Spleen (tissue), 11 donors: ENCODE results near the gene CLDN20. TPM values are rescaled to one million over a fixed set of nuclear protein-coding genes. Genes with fewer than 3 reads are reported as not detected.
A peak's percentile ranks its signal among the peaks of the same experiment; 100 is the strongest.
"Not testable (repeated sequence)": the region's sequence is repeated elsewhere in the genome, so short reads cannot be mapped to it uniquely, and the experiment has no call there.

Experiments
- DNase-seq: peaks from one replicate; pipeline ENCODE4 v3.0.0-alpha.2; 2020
- H3K27ac ChIP-seq, 8 donors: fragments of 200-600 bp; sonication (generic) in 7 of 8; 1 replicate in 4 of 8; 2 replicates in 4 of 8; pipeline versions ENCODE4 v1.5.0 to v1.8.0; 2016 to 2021; ENCODE audit warnings: inconsistent platforms in 4 of 8, mild to moderate bottlenecking in 4 of 8, moderate library complexity in 1 of 8
- H3K27me3 ChIP-seq, 7 donors: fragments of 200-600 bp; sonication (generic) in 6 of 7; replicated peaks in 1 of 7; 1 replicate in 4 of 7; 2 replicates in 3 of 7; pipeline versions ENCODE4 v1.5.0 to v1.8.0; 2016 to 2021; ENCODE audit warnings: inconsistent platforms in 3 of 7, mild to moderate bottlenecking in 1 of 7
- H3K36me3 ChIP-seq, 6 donors: fragments of 200-600 bp; sonication (generic) in 5 of 6; 1 replicate in 4 of 6; 2 replicates in 2 of 6; pipeline versions ENCODE4 v1.5.0 to v1.8.0; 2016 to 2021; ENCODE audit warnings: inconsistent platforms in 2 of 6
- H3K4me1 ChIP-seq, 6 donors: fragments of 200-600 bp; sonication (generic) in 5 of 6; 1 replicate in 3 of 6; 2 replicates in 3 of 6; pipeline versions ENCODE4 v1.5.0 to v1.8.0; 2016 to 2021; ENCODE audit warnings: inconsistent platforms in 3 of 6
- H3K4me3 ChIP-seq, 8 donors: fragments of 200-600 bp; sonication (generic) in 7 of 8; 1 replicate in 4 of 8; 2 replicates in 4 of 8; pipeline versions ENCODE4 v1.5.0 to v1.8.0; 2016 to 2021; ENCODE audit warnings: inconsistent platforms in 4 of 8, mild to moderate bottlenecking in 4 of 8, moderate library complexity in 2 of 8
- H3K9me3 ChIP-seq, 8 donors: fragments of 200-600 bp; sonication (generic) in 7 of 8; 1 replicate in 4 of 8; 2 replicates in 4 of 8; pipeline versions ENCODE4 v1.5.0 to v1.8.0; 2016 to 2021; ENCODE audit warnings: inconsistent platforms in 4 of 8
- POLR2A ChIP-seq, 3 donors: fragments of 450-650 bp; IDR thresholded peaks; one replicate each; pipeline ENCODE4 v1.5.1; 2017; ENCODE audit warnings: antibody characterized with exemption in 3 of 3, mild to moderate bottlenecking in 1 of 3
- POLR2AphosphoS5 ChIP-seq, 3 donors: sonication (generic); formaldehyde crosslinking; IDR thresholded peaks; one replicate each; pipeline ENCODE4 v1.5.1; 2017; ENCODE audit warnings: antibody characterized with exemption in 3 of 3
- WGBS, 5 donors: extraction: QIAGEN DNeasy Blood & Tissue Kit in 3 of 5; methylation state at CpG; one replicate each; pipeline versions ENCODE4 v1.1.5 to v1.1.7; 2013 to 2018; 5-methylcytosine and 5-hydroxymethylcytosine counted together
- intact Hi-C: fragments of 100-400 bp; cut with DNase I; formaldehyde crosslinking; loops from one replicate; pipeline ENCODE4 v1.15.0; 2023; ENCODE audit warnings: low total_unique reads
- polyA plus RNA-seq, 3 donors: library from polyadenylated mRNA; stranded (reverse); fragments of 200-250 nt; gene quantifications; one replicate each; pipeline ENCODE4 v1.2.1, GENCODE V29; 2013
- total RNA-seq, 7 donors: library from RNA; depleted of rRNA in 3 of 7; stranded (reverse); fragments of >200 nt in 3 of 7; fragmentation: NEBNext Ultra II Directional in 4 of 7; extraction: Animal tissue kit (Norgen Biotek cat#: 25700) in 4 of 7; gene quantifications; one replicate each; pipeline versions ENCODE4 v1.1.0 to v1.2.1, GENCODE V29; 2016 to 2021
- TF ChIP-seq, protein P1 (sequence below), 11 experiments: fragments of 200-600 bp in 7 of 11; fragments of 450-650 bp in 4 of 11; sonication (generic) in 4 of 11; IDR thresholded peaks in 8 of 11; conservative IDR thresholded peaks in 3 of 11; 1 replicate in 7 of 11; 2 replicates in 4 of 11; pipeline versions ENCODE4 v1.4.0 to v1.8.0; 2016 to 2021; ENCODE audit warnings: antibody characterized with exemption in 11 of 11, inconsistent platforms in 4 of 11, mild to moderate bottlenecking in 1 of 11
- donor health status: healthy with polysubstance abuse.
- donor health status: DM: no; HTN: no; CAD: no; lungs with moderate emphysema.
- donor health status: DM: no; HTN: no; CAD: no.
- donor health status: Bipolar disorder and iron deficiency.
- donor health status: healthy.
- donor health status: DM: no; HTN: no; CAD: no.
- donor health status: DM: yes; HTN: yes; CAD: no.

CLDN20 gene
- total and polyA plus RNA-seq, 10 donors: not detected

- DNase-seq, H3K4me3 ChIP-seq, H3K4me1 ChIP-seq, intact Hi-C loops, H3K27ac ChIP-seq, H3K9me3 ChIP-seq, H3K27me3 ChIP-seq: not testable (repeated sequence)
- TF ChIP-seq, protein P1, sequence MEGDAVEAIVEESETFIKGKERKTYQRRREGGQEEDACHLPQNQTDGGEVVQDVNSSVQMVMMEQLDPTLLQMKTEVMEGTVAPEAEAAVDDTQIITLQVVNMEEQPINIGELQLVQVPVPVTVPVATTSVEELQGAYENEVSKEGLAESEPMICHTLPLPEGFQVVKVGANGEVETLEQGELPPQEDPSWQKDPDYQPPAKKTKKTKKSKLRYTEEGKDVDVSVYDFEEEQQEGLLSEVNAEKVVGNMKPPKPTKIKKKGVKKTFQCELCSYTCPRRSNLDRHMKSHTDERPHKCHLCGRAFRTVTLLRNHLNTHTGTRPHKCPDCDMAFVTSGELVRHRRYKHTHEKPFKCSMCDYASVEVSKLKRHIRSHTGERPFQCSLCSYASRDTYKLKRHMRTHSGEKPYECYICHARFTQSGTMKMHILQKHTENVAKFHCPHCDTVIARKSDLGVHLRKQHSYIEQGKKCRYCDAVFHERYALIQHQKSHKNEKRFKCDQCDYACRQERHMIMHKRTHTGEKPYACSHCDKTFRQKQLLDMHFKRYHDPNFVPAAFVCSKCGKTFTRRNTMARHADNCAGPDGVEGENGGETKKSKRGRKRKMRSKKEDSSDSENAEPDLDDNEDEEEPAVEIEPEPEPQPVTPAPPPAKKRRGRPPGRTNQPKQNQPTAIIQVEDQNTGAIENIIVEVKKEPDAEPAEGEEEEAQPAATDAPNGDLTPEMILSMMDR (IDR thresholded peaks at IDR 0.05 in 8 of 11, conservative IDR thresholded peaks at IDR 0.05 in 3 of 11): peak in 6 of 11 experiments; percentile 15 to 43 (median 26)
- peaks cover 0 to 72% (median 14%) of the 10 kb centered on the region in 6 donors for H3K36me3 ChIP-seq
- 72 to 88% (median 79%) methylated on average over 3 to 5 of the region's 5 CpGs for WGBS, 5 donors
These were observed 4.5 kb downstream of the CLDN20 start for GRCh38 chr6:155268088-155268867.

- 67 to 96% (median 79%) methylated on average over 3 of the region's 3 CpGs for WGBS, 5 donors
- H3K36me3 ChIP-seq: peaks cover 0 to 73% (median 13%) of the 10 kb centered on the region in 6 donors
- no peak for DNase-seq
- no peak overlapping the region for H3K27ac ChIP-seq
- no peaks in the 10 kb centered on the region for H3K9me3 ChIP-seq
- no peaks in the 10 kb centered on the region for H3K27me3 ChIP-seq
- H3K4me1 ChIP-seq: peaks cover 0 to 7% (median 2%) of the 10 kb centered on the region in 6 donors
- intact Hi-C loops: no loop called here
- no peak overlapping the region for H3K4me3 ChIP-seq
- no peak for TF ChIP-seq POLR2A (IDR thresholded peaks at IDR 0.05)
- TF ChIP-seq, protein P1 (IDR thresholded peaks at IDR 0.05 in 8 of 11, conservative IDR thresholded peaks at IDR 0.05 in 3 of 11): no peak
- no peak for TF ChIP-seq POLR2AphosphoS5 (IDR thresholded peaks at IDR 0.05)
These were observed 6.0 kb downstream of the CLDN20 start for GRCh38 chr6:155269765-155270164.

DNA sequence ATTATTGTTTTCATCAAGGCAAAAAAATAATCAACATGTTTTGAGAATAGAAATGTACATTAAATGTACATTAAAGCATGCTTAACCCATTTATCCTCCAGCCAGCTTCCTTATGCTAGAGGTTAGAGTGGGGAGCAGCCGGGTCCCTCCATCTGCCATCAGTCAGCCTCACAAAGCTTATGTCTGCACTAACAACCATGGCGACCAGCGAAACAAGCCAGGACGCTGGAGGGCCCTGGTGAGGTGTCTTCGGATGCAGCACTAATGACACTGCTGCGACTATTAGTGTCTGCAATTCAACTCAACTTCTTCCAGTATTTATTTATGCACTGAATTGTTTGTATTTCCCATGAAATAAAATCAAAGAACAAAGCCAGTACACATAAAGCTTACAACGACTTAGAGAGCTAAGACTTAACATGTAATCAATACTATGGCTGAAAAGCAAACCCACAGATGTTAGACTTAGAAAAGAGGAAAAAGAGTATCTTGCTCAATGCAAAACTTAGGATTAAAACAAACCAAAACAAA lies 6.8 kb downstream of the CLDN20 start:
- DNase-seq: no peak
- intact Hi-C loops: no loop called here
- H3K4me1 ChIP-seq: peaks cover 0 to 7% (median 0%) of the 10 kb centered on the region in 6 donors
- H3K9me3 ChIP-seq: no peaks in the 10 kb centered on the region
- WGBS, 5 donors: 89 to 96% (median 94%) methylated on average over 7 of the region's 7 CpGs
- H3K27me3 ChIP-seq: no peaks in the 10 kb centered on the region
- TF ChIP-seq, protein P1 (IDR thresholded peaks at IDR 0.05 in 8 of 11, conservative IDR thresholded peaks at IDR 0.05 in 3 of 11): no peak
- no peak for TF ChIP-seq POLR2AphosphoS5 (IDR thresholded peaks at IDR 0.05)
- H3K36me3 ChIP-seq: peaks cover 0 to 78% (median 13%) of the 10 kb centered on the region in 6 donors
- no peak overlapping the region for H3K4me3 ChIP-seq
- H3K27ac ChIP-seq: no peak overlapping the region

DNA sequence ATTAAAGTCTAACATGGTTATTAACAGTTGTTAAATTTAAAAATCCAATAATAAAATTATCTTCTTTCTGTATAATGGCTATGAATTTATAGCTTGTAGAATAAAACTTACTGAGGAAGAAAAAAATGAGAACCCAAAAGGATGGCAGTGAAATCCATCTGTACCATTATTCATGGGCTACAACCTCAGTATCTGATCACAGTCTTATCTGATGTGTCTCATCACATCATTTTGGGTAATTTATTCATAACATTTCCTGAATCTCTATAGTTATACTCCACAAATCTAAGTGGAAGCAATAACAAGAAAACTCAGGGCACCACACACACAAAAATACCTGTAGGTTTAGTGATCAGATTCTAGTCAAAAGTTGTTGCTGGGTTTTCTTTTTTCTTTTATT lies 7.3 kb downstream of the CLDN20 start:
- peaks cover 0 to 7% (median 0%) of the 10 kb centered on the region in 6 donors for H3K4me1 ChIP-seq
- no peak overlapping the region for H3K27ac ChIP-seq
- no peaks in the 10 kb centered on the region for H3K27me3 ChIP-seq
- no peak for DNase-seq
- TF ChIP-seq, protein P1 (IDR thresholded peaks at IDR 0.05 in 8 of 11, conservative IDR thresholded peaks at IDR 0.05 in 3 of 11): no peak
- no peak for TF ChIP-seq POLR2A (IDR thresholded peaks at IDR 0.05)
- TF ChIP-seq POLR2AphosphoS5 (IDR thresholded peaks at IDR 0.05): no peak
- no peak overlapping the region for H3K4me3 ChIP-seq
- peaks cover 0 to 78% (median 14%) of the 10 kb centered on the region in 6 donors for H3K36me3 ChIP-seq
- intact Hi-C loops: no loop called here
- no peaks in the 10 kb centered on the region for H3K9me3 ChIP-seq
